A549 (cell line): ENCODE measurements around the gene USP4. TPM values are rescaled to one million over a fixed set of nuclear protein-coding genes. Genes with fewer than 3 reads are reported as not detected.

Experiments
- ATAC-seq, 2 experiments: fragments of 200-7000 bp in 1 of 2; fragments of >200 bp in 1 of 2; cut with Nextera tagmentation in 1 of 2; cut with Tn5 transposase in 1 of 2; 3 replicates each; pipeline versions ENCODE4 v1.8.0 to v1.9.1; 2018 to 2020; ENCODE audit warnings: mild to moderate bottlenecking in 1 of 2, moderate library complexity in 1 of 2
- CTCF ChIA-PET: fragments of 300-600 bp; sonication (Branson Sonifier 250); formaldehyde crosslinking; extraction: SDS; loops from one replicate; lab custom pipeline; 2021; ENCODE audit warnings: antibody characterized with exemption, inconsistent platforms; lab: Yijun Ruan, JAX
- POLR2A ChIA-PET: fragments of 350-600 bp; formaldehyde crosslinking; extraction: SDS; loops from one replicate; lab custom pipeline; 2021; ENCODE audit warnings: antibody characterized with exemption, inconsistent platforms; lab: Yijun Ruan, JAX
- DNase-seq, 2 experiments: peaks; one replicate each; pipeline versions ENCODE4 v3.0.0 to v3.0.0-alpha.2; 2011 to 2016; ENCODE audit warnings: low read depth in 1 of 2, low spot score in 1 of 2
- FAIRE-seq: peaks from 2 replicates; lab custom pipeline; 2011; peaks lifted over from hg19 to GRCh38; lab: Jason Lieb, UNC
- H3K27ac ChIP-seq, 2 experiments: fragments of >200 bp; sonication (Bioruptor Twin); formaldehyde crosslinking; 3 replicates each; pipeline ENCODE4 v1.5.1; 2016 to 2017
- H3K4me1 ChIP-seq: fragments of >200 bp; sonication (Bioruptor Twin); formaldehyde crosslinking; 3 replicates; pipeline ENCODE4 v1.6.1; 2016
- H3K4me2 ChIP-seq: fragments of >200 bp; sonication (Bioruptor Twin); formaldehyde crosslinking; 3 replicates; pipeline ENCODE4 v1.6.1; 2016
- H3K4me3 ChIP-seq: fragments of >200 bp; sonication (Bioruptor Twin); formaldehyde crosslinking; 3 replicates; pipeline ENCODE4 v1.5.1; 2016
- H3K9me3 ChIP-seq: fragments of >200 bp; sonication (Bioruptor Twin); formaldehyde crosslinking; 3 replicates; pipeline ENCODE4 v1.6.1; 2016
- BCL3 ChIP-seq: fragments of >200 bp; sonication (Bioruptor Twin); formaldehyde crosslinking; IDR thresholded peaks from 3 replicates; pipeline ENCODE4 v1.6.1; 2016
- BHLHE40 ChIP-seq: IDR thresholded peaks from 2 replicates; pipeline ENCODE4 v1.6.1; 2012; ENCODE audit warnings: low read depth, low read length, inconsistent platforms
- CEBPB ChIP-seq, 2 experiments: fragments of >200 bp in 1 of 2; sonication (Bioruptor Twin) in 1 of 2; formaldehyde crosslinking in 1 of 2; IDR thresholded peaks; 2 replicates each; pipeline ENCODE4 v1.6.1; 2012 to 2016
- CHD2 ChIP-seq: fragments of 150-350 bp; IDR thresholded peaks from 2 replicates; pipeline ENCODE4 v1.6.1; 2014; ENCODE audit warnings: low read length; ENCODE audit not compliant: partially characterized antibody
- CHD4 ChIP-seq: fragments of 200-600 bp; sonication (generic); IDR thresholded peaks from 2 replicates; pipeline ENCODE4 v1.6.1; 2016; ENCODE audit warnings: antibody characterized with exemption, mild to moderate bottlenecking, borderline replicate concordance
- EHF ChIP-seq: fragments of 250-450 bp; sonication (Bioruptor Pico); IDR thresholded peaks from 2 replicates; pipeline ENCODE4 v1.5.0; 2020; ENCODE audit warnings: mild to moderate bottlenecking
- EHMT2 ChIP-seq: fragments of 200-600 bp; sonication (generic); IDR thresholded peaks from 2 replicates; pipeline ENCODE4 v1.6.1; 2016; ENCODE audit warnings: antibody characterized with exemption, low read depth, mild to moderate bottlenecking, moderate library complexity
- FOSB ChIP-seq: fragments of 250-450 bp; sonication (Bioruptor Pico); IDR thresholded peaks from 2 replicates; pipeline ENCODE4 v1.5.0; 2020; ENCODE audit warnings: mild to moderate bottlenecking, moderate library complexity
- HES2 ChIP-seq: fragments of >200 bp; sonication (Bioruptor Twin); formaldehyde crosslinking; IDR thresholded peaks from 2 replicates; pipeline ENCODE4 v1.6.1; 2016
- HEYL ChIP-seq: fragments of 250-450 bp; sonication (Bioruptor Pico); IDR thresholded peaks from 2 replicates; pipeline ENCODE4 v1.8.0; 2021; ENCODE audit warnings: mild to moderate bottlenecking, moderate library complexity
- HOXA7 ChIP-seq: fragments of 250-450 bp; sonication (Bioruptor Pico); IDR thresholded peaks from 2 replicates; pipeline ENCODE4 v1.5.0; 2020; ENCODE audit warnings: mild to moderate bottlenecking, moderate library complexity
- JUN ChIP-seq, 2 experiments: fragments of >200 bp; sonication (Bioruptor Twin); formaldehyde crosslinking; IDR thresholded peaks; 2 replicates in 1 of 2; 3 replicates in 1 of 2; pipeline ENCODE4 v1.6.1; 2016 to 2017
- MAFK ChIP-seq: fragments of 450-650 bp; IDR thresholded peaks from 2 replicates; pipeline ENCODE4 v1.6.1; 2014; ENCODE audit not compliant: partially characterized antibody
- PHF8 ChIP-seq: fragments of 200-600 bp; sonication (generic); IDR thresholded peaks from 2 replicates; pipeline ENCODE4 v1.6.1; 2016; ENCODE audit warnings: low read depth, mild to moderate bottlenecking, antibody characterized with exemption, moderate library complexity, borderline replicate concordance
- RAD21 ChIP-seq, 2 experiments: fragments of >200 bp in 1 of 2; sonication (Bioruptor Twin) in 1 of 2; formaldehyde crosslinking in 1 of 2; IDR thresholded peaks in 1 of 2; conservative IDR thresholded peaks in 1 of 2; 2 replicates in 1 of 2; 3 replicates in 1 of 2; pipeline ENCODE4 v1.6.1; 2012 to 2018; ENCODE audit warnings: inconsistent platforms in 1 of 2
- RCOR1 ChIP-seq: fragments of 150-350 bp; IDR thresholded peaks from 2 replicates; pipeline ENCODE4 v1.6.1; 2014; ENCODE audit warnings: antibody characterized with exemption, low read length, low read depth
- RNF2 ChIP-seq: fragments of 200-600 bp; sonication (generic); IDR thresholded peaks from 2 replicates; pipeline ENCODE4 v1.6.1; 2016; ENCODE audit warnings: low read depth, mild to moderate bottlenecking, antibody characterized with exemption, moderate library complexity, borderline replicate concordance
- SMC3 ChIP-seq: fragments of >200 bp; sonication (Bioruptor Twin); formaldehyde crosslinking; IDR thresholded peaks from 3 replicates; pipeline ENCODE4 v1.6.1; 2018; ENCODE audit warnings: inconsistent platforms
- SREBF2 ChIP-seq: fragments of 450-650 bp; IDR thresholded peaks from 2 replicates; pipeline ENCODE4 v1.6.1; 2014; ENCODE audit warnings: mild to moderate bottlenecking, moderate library complexity
- TFCP2L1 ChIP-seq: fragments of 250-450 bp; sonication (Bioruptor Pico); IDR thresholded peaks from 2 replicates; pipeline ENCODE4 v1.5.0; 2021; ENCODE audit warnings: mild to moderate bottlenecking
- TP53 ChIP-seq: fragments of 250-450 bp; sonication (Bioruptor Pico); IDR thresholded peaks from 2 replicates; pipeline ENCODE4 v1.5.0; 2021; ENCODE audit warnings: mild to moderate bottlenecking, moderate library complexity
- ZFP36 ChIP-seq: fragments of 450-650 bp; IDR thresholded peaks from 2 replicates; pipeline ENCODE4 v1.6.1; 2014; ENCODE audit warnings: borderline replicate concordance; ENCODE audit not compliant: partially characterized antibody
- WGBS: methylation state at CpG from one replicate; pipeline ENCODE4 v1.1.6; 2017; ENCODE audit errors: missing lambda C conversion rate; 5-methylcytosine and 5-hydroxymethylcytosine counted together
- polyA plus RNA-seq, 4 experiments: library from polyadenylated mRNA; depleted of rRNA in 3 of 4; stranded (reverse); fragments of >200 nt; fragmentation: RNase III in 1 of 4; extraction: RNeasy Plus Mini Kit Qiagen cat#74134 plus additional on column Dnase treatment in 1 of 4; gene quantifications; 2 replicates in 3 of 4; 3 replicates in 1 of 4; pipeline ENCODE4 v1.2.3, GENCODE V29; 2011 to 2017
- TF ChIP-seq, protein P1 (sequence below): fragments of 200-600 bp; sonication (generic); IDR thresholded peaks from 2 replicates; pipeline ENCODE4 v1.6.1; 2016; ENCODE audit warnings: antibody characterized with exemption, mild to moderate bottlenecking, moderate library complexity
- TF ChIP-seq, protein P2 (sequence below): IDR thresholded peaks from 2 replicates; pipeline ENCODE4 v1.6.1; 2012; ENCODE audit warnings: low read depth, borderline replicate concordance

USP4 gene
- polyA plus RNA-seq, 2 of the 4 experiments (the other 2 are of a cell fraction), result 12.9 to 23.7 TPM

GRCh38 chr3:49255112-49255511, 84.7 kb downstream of the USP4 start:
- Histone ChIP-seq H3K4me1 (no peaks in the 10 kb centered on the region), H3K27ac (no peak overlapping the region), H3K4me3 (no peak overlapping the region), H3K9me3 (no peaks in the 10 kb centered on the region), H3K4me2 (no peak overlapping the region)
- POLR2A ChIA-PET, result no interaction called here
- FAIRE-seq, result no peak
- CTCF ChIA-PET, result interaction anchor here (0.5 to 1.3 kb wide), 2 partner anchors 84 to 514 kb away, joined by 3 read pairs; partner anchors contain the start of gene KLHDC8B
- TF ChIP-seq FOSB (no peak), SREBF2 (no peak), HES2 (no peak), RAD21 (conservative IDR thresholded peaks at IDR 0.05 in 1 of 2, IDR thresholded peaks at IDR 0.05 in 1 of 2) (no peak), BCL3 (no peak), HEYL (no peak), CEBPB (IDR thresholded peaks at IDR 0.05) (no peak), TP53 (CRISPR knock-in tag) (no peak), MAFK (no peak)
- TF ChIP-seq, protein P1, sequence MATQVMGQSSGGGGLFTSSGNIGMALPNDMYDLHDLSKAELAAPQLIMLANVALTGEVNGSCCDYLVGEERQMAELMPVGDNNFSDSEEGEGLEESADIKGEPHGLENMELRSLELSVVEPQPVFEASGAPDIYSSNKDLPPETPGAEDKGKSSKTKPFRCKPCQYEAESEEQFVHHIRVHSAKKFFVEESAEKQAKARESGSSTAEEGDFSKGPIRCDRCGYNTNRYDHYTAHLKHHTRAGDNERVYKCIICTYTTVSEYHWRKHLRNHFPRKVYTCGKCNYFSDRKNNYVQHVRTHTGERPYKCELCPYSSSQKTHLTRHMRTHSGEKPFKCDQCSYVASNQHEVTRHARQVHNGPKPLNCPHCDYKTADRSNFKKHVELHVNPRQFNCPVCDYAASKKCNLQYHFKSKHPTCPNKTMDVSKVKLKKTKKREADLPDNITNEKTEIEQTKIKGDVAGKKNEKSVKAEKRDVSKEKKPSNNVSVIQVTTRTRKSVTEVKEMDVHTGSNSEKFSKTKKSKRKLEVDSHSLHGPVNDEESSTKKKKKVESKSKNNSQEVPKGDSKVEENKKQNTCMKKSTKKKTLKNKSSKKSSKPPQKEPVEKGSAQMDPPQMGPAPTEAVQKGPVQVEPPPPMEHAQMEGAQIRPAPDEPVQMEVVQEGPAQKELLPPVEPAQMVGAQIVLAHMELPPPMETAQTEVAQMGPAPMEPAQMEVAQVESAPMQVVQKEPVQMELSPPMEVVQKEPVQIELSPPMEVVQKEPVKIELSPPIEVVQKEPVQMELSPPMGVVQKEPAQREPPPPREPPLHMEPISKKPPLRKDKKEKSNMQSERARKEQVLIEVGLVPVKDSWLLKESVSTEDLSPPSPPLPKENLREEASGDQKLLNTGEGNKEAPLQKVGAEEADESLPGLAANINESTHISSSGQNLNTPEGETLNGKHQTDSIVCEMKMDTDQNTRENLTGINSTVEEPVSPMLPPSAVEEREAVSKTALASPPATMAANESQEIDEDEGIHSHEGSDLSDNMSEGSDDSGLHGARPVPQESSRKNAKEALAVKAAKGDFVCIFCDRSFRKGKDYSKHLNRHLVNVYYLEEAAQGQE, result no peak
- TF ChIP-seq, protein P2, sequence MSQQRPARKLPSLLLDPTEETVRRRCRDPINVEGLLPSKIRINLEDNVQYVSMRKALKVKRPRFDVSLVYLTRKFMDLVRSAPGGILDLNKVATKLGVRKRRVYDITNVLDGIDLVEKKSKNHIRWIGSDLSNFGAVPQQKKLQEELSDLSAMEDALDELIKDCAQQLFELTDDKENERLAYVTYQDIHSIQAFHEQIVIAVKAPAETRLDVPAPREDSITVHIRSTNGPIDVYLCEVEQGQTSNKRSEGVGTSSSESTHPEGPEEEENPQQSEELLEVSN, result no peak
- no peak for ATAC-seq
- WGBS, result 67% methylated on average over 1 of the region's 1 CpG
- DNase-seq, result no peak

DNA sequence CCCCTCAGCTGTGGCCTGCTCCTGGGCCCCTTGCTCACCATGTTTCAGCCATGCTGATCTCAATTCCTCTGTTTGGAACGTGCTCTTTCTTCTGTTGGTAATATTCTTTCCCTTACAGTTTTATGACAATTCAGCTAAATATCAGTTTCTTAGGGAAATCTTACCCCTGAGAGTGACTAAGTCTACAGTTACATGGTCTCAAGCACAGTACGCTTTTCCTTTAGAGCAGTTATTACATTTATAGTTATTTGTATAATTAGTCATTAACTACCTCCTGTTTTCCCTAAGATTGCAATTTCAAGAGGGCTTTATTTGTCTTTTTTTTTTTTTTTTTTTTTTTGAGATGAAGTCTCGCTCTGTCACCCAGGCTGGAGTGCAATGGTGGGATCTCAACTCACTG, 86.3 kb downstream of the USP4 start:
- CTCF ChIA-PET, result no interaction called here
- DNase-seq (no peak), FAIRE-seq (no peak), ATAC-seq (no peak)
- POLR2A ChIA-PET, result no interaction called here
- no peaks in the 10 kb centered on the region for H3K4me1 ChIP-seq
- no peak overlapping the region for H3K27ac ChIP-seq
- no peak overlapping the region for H3K4me3 ChIP-seq
- H3K4me2 ChIP-seq, result no peak overlapping the region
- 67% methylated on average over 2 of the region's 3 CpGs for WGBS
- TF ChIP-seq RCOR1 (no peak), HOXA7 (no peak), CHD4 (no peak), EHF (CRISPR knock-in tag) (no peak), CHD2 (no peak), HEYL (no peak), TFCP2L1 (no peak), SMC3 (no peak), RNF2 (no peak), CEBPB (IDR thresholded peaks at IDR 0.05) (no peak), TP53 (CRISPR knock-in tag) (no peak), BHLHE40 (no peak), SREBF2 (no peak), EHMT2 (no peak), ZFP36 (no peak), PHF8 (no peak), JUN (IDR thresholded peaks at IDR 0.05) (no peak)
- no peaks in the 10 kb centered on the region for H3K9me3 ChIP-seq
